ENCODE results near the gene NCOA3.

The NCOA3 gene

DNA sequence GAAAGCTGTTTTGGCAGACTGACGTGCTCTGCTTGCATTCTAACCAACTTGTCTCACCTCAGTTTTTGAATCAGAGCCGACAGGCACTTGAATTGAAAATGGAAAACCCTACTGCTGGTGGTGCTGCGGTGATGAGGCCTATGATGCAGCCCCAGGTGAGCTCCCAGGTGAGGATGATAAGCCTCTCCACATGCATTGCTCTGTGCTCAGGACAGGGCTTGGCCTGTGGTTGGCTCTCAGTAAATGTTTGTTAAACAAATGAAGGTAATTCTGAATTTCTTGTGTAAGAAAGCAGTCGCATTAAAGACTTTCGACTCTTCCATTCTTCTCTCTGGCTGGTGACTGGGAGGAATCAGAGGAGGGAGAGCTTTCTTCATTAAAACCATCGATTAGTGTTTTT lies 147.3 kb downstream of the NCOA3 start:
- no peak for DNase-seq

DNA sequence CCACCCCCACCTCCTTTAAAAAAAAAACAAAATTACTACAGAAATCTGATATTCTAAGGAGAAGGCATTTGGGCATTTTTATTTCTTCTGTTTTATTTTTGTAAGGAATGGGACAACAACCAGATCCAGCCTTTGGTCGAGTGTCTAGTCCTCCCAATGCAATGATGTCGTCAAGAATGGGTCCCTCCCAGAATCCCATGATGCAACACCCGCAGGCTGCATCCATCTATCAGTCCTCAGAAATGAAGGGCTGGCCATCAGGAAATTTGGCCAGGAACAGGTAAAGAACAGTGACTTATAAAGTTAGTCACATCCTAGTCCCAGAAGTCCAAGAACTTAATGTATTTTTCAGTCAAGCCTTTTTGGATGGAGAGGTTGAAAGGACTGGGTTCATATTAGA lies 150.6 kb downstream of the NCOA3 start:
- DNase-seq, result no peak

DNA sequence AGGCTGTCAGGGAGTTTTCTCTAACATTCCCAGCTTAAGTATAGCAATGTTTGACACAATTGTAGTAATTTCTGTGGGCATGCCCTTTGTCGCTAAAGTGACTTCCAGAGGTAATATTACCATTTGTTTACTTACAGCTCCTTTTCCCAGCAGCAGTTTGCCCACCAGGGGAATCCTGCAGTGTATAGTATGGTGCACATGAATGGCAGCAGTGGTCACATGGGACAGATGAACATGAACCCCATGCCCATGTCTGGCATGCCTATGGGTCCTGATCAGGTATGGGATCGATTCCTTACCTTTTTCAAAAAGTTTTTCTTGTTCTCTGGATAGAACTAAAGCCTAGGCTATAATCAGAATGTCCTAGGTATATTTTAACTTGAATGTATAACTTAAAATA lies 151.1 kb downstream of the NCOA3 start:
- no peak for DNase-seq

GRCh38 chr20:47653869-47654268 lies 152.2 kb downstream of the NCOA3 start:
- no peak for DNase-seq

DNA sequence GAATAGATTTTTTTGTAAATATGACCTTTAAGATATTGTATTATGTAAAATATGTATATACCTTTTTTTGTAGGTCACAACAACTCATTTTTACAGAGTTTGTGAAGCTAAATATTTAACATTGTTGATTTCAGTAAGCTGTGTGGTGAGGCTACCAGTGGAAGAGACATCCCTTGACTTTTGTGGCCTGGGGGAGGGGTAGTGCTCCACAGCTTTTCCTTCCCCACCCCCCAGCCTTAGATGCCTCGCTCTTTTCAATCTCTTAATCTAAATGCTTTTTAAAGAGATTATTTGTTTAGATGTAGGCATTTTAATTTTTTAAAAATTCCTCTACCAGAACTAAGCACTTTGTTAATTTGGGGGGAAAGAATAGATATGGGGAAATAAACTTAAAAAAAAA lies 152.7 kb downstream of the NCOA3 start:
- no peak for DNase-seq

DNA sequence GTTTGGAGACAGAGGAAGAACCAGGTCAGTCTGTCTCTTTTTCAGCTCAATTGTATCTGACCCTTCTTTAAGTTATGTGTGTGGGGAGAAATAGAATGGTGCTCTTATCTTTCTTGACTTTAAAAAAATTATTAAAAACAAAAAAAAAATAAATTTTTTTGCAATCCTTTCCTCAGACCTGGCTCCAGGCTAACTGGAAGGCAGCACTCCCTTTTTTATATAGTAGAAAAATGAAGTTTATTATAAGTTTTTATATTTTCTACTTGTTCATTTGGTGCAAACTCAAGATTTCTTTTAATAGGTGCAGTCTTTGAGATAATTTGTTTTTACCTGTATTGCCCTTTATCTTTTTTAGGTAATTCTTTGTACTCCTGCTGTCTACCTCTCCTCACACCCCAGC lies 153.9 kb downstream of the NCOA3 start:
- DNase-seq, result no peak

- DNase-seq, result peak; percentile 29
These were observed 154.6 kb downstream of the NCOA3 start for GRCh38 chr20:47656318-47656717.

- peak; percentile 30 for DNase-seq
These were observed 158.4 kb downstream of the NCOA3 start for GRCh38 chr20:47659904-47660601.

GRCh38 chr20:47660602-47660905 lies 158.9 kb downstream of the NCOA3 start:
- no peak for DNase-seq

DNA sequence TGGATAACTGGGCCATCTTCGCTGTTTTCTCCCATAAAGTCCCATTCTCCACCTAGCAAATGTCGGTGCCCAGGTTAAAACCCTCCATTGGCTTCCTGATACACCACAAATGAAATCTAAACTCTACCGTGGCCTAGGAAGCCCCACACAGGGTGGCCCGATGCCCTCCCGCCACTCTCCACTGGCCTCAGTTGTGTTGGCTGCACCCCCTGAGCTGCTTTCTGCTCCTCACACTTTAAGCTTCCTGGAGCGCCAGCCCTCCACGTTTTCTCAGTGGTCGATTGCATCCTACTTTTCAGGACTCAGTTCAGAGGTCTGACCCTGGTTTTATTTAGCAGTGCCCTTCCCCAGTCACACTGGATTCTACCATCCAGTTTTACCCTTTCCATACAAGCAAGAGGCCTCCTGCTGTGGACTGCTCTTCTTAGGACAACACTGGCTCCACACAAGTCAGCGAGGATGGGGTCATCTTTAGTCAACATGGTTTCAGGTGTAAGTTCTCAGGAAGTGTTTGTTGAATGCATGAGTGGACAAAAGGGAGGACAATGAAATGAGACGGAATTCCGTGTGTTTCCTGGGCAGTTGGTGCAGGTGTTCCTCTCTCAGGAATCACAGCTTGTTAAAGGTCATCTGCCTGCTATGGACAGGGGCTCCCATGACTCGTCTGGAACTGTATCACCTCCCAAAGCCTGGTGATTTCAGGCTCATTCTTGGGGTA lies 159.5 kb downstream of the NCOA3 start:
- DNase-seq, result no peak

GRCh38 chr20:47661714-47662113 lies 160.0 kb downstream of the NCOA3 start:
- no peak for DNase-seq

- DNase-seq, result no peak
These were observed 161.0 kb downstream of the NCOA3 start for GRCh38 chr20:47662483-47663353.

DNA sequence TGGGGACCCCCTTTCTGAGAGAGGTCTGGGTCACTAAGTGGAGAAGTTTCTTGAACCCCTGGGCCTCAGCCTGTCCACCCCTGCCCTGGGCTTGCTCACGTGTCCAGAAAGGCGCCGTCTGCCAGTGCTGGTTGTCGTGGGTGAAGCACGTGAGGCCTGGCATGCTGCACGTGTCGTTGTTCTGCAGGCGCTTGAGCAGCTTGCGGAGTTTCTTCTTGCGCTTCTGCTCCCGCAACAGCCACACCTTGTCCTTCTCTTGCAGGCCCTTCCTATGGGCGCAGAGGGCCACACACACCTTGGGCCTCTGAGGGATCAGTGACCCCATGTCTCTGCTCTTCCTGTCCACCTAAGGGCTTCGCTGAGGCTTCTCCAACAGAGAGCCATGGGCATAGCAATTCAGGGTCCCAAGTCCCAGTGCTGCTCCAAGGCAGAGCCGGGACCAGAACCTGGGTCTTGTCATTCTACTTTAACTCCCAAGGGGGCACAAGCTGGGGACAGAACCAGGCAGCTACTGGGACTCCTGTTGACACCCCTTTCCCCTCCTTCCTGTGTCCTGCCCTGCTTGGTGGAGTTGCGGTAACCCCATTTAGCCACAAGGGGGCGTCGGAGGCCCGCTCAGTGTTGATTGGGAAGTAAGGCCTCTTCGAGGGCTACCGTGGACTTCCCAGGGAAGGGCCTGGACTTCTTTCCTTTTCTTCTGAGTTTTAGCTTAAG lies 161.8 kb downstream of the NCOA3 start:
- peak; percentile 73 for DNase-seq

- DNase-seq, result no peak
These were observed 162.4 kb downstream of the NCOA3 start for GRCh38 chr20:47664068-47664437.

- no peak for DNase-seq
These were observed 163.1 kb downstream of the NCOA3 start for GRCh38 chr20:47664744-47665143.

DNA sequence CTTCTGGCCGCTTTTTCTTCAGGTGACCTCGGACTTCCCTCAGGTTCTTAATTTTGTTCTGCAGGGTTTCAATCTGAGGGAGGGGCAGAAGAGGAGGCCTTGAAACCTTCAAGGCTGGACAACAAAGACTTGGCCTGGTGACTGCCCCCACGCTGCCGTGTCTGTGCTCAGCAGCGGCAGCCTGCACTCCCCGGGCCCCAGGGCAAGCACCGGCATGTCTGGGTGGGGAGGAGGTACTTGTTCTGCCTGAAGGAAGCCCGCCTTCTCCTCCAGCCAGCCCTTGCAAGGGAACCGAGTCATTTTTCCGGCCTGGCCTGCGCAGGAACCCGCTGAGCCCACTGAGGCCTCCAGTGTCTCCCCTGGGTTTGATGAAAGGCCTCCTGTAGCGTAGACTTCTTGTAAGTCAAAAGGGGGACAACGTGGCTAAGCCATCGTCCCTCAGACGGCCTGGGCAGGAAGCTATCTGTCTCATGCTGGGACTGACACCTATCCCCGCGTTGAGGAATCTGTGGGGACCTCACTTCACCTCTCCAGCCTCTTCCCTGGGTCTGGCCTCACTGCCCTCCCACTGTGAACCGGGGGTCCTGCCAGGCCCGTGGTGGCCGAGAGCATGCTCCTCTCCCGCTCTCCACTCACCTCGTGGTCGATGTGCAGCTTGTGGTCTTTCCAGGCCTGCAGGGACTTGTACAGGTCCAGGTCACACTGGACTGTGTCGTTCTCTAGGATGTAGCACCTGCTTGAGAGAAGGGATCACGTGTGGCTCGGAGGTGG lies 163.7 kb downstream of the NCOA3 start:
- no peak for DNase-seq

DNA sequence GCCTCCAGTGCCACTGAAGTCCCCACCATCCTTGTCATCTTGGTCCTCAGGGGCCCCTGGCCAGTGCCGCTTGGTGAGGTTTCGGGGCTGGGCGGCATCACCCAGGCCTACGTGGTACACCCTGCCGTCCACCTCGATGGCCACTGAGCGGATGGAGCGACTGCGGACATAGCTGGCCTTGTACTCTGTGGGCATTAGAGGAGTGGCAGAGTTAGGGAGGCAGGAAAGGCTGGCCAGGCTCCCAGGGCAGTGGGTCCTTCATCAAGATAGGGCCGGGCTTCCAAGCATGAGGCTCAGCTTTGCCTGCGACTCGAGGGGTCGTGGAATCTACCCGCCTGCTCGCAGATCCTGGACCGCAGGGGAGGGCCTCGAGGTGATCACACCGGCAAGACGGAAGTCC lies 164.6 kb downstream of the NCOA3 start:
- DNase-seq, result no peak

DNA sequence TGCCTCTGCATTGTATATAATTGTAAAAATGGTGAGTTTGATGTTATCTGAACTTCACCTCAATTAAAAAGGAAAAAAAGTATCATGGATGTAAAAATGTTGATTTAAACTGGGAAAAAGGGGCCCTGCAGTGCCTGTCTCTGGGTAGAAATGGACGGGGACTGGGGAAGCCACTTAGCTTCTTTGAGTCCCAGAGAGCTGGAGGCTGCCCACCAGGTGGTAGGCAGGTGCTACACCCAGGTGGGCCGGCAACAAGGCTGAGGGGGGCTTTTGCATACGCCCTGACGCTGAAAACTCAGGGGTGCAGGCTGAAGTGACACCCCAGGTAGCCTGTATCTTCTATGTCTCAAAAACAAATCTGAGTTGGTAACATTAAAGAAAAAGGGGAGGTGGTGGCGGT lies 165.4 kb downstream of the NCOA3 start:
- DNase-seq, result no peak

DNA sequence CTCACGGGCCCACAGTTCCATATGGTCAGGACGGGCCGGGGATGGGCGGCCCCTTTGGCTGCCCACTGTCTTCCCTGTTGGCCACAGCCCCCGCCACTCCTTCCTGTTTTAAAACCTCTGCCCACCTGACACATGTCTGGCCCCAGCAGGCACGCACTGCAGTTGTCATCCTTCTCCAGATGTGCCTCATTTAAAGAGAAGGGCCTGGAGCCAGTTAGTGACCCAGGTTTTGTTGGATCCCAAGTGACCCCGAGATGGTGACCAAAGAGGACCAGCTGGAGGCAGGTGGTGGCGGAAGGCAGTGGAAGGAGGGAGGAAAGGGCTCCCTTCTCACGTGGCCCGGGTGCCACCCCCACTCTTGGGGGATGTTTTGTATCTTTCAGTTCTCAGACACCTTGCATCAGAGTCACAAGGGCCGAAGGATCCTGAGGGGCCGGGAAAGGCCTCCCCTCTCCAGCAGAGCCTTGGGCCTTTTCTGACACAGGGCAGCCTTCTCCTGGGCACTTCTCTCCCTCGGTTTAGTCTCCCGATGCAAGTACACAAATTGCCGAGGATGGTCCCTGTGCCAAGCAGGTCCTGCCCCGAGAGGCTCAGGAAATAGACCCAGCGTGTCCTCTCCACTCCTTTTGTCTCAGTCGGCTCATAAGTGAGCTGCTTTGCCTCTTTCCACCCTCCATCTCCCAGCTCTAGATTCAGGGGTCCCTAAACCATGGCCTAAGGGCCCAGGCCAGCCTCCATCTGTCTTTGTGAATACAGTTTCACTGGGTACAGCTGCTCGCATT lies 166.0 kb downstream of the NCOA3 start:
- no peak for DNase-seq

DNA sequence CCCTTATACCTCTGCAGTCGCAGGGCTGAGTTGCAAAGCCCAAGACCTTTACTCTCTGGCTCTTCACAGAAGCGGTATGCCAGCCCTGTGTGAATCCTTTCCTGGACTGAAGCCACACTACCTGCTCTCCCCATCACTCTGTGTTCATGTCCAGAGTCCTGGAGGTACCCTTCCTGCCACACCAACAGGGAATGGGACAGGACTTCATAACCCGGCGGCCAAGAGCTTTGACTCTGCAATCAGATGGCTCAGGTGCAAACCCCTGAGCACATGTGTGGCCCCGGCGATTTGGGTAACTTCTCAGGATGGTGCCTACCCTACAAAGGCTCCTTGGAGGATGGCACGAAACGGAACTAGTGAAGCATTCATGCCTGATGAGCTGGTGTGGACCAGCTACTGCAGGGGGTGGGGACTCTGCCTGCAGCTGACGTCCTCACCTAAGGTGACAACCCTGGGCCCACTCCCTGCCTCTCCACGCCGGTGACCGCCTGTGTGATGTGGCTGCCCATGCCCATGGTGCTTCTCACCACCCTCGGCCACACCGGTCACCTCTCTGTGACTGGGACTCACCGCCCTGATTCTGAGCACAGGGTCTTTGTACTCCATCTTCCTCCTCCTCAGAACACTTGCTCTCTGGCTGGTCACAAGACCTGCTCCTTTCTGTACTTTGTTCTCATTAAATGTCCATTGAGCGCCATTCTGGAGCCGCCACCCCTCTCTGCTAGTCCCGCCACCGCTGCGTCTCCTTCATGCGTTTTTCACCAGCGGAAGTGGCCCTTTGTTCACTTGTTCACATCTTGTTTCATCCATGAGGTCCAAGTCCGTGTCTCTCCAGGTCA lies 166.8 kb downstream of the NCOA3 start:
- DNase-seq, result no peak

DNA sequence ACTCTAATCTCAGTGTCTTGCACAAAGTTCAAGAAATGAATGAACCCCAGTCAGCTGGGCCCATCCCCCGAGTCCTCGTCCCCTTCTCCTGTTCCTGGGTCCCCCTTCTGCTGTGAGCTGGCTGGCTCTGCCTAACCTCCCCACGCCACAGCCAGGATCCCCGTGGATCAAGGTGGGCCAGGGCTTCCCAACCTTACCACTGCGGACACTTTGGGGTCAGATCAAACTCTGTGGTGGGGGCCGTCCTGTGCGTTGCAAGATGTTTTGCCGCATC lies 167.4 kb downstream of the NCOA3 start:
- no peak for DNase-seq

Data from hematopoietic multipotent progenitor cell treated with erythropoietin and hydrocortisone succinate and interleukin-3 and kit ligand, for 6 days (in vitro differentiated cells).